GM23338 (cell line): ENCODE data around the gene RNF213. TPM values are rescaled to one million over a fixed set of nuclear protein-coding genes. Genes with fewer than 3 reads are reported as not detected.

Experiments
- ATAC-seq: fragments of 200-7000 bp; cut with Tn5 transposase; 3 replicates; pipeline ENCODE4 v1.9.1; 2020
- DNase-seq: peaks from one replicate; pipeline ENCODE4 v3.0.0-alpha.2; 2015; ENCODE audit warnings: low spot score
- H2AFZ ChIP-seq: fragments of 200-600 bp; sonication (generic); 2 replicates; pipeline ENCODE4 v1.8.0; 2016; ENCODE audit warnings: antibody characterized with exemption, mild to moderate bottlenecking, moderate library complexity
- H3F3A ChIP-seq: fragments of 200-600 bp; sonication (generic); replicated peaks from 2 replicates; pipeline ENCODE4 v1.8.0; 2017; ENCODE audit warnings: antibody characterized with exemption, mixed run types, low read depth
- H3K27ac ChIP-seq: fragments of 200-600 bp; sonication (generic); 2 replicates; pipeline ENCODE4 v1.6.1; 2016; ENCODE audit warnings: low read depth
- H3K27me3 ChIP-seq: fragments of 200-600 bp; sonication (generic); 2 replicates; pipeline ENCODE4 v1.8.0; 2016; ENCODE audit warnings: mild to moderate bottlenecking, mixed run types, moderate library complexity; ENCODE audit not compliant: insufficient read depth
- H3K36me3 ChIP-seq: fragments of 200-600 bp; sonication (generic); 2 replicates; pipeline ENCODE4 v1.8.0; 2016; ENCODE audit warnings: mild to moderate bottlenecking; ENCODE audit not compliant: insufficient read depth
- H3K4me1 ChIP-seq: fragments of 200-600 bp; sonication (generic); 2 replicates; pipeline ENCODE4 v1.8.0; 2016; ENCODE audit warnings: mild to moderate bottlenecking, moderate library complexity; ENCODE audit not compliant: insufficient read depth
- H3K4me2 ChIP-seq: fragments of 200-600 bp; sonication (generic); 2 replicates; pipeline ENCODE4 v1.7.1; 2017; ENCODE audit warnings: mixed run types
- H3K4me3 ChIP-seq: fragments of 200-600 bp; sonication (generic); 2 replicates; pipeline ENCODE4 v1.6.1; 2016; ENCODE audit warnings: mixed run types
- H3K79me2 ChIP-seq: fragments of 200-600 bp; sonication (generic); replicated peaks from 2 replicates; pipeline ENCODE4 v1.8.0; 2017; ENCODE audit warnings: mild to moderate bottlenecking; ENCODE audit not compliant: insufficient read depth
- H3K9me2 ChIP-seq: fragments of 200-600 bp; sonication (generic); 2 replicates; pipeline ENCODE4 v1.8.0; 2017; ENCODE audit not compliant: insufficient read depth
- H4K20me1 ChIP-seq: fragments of 200-600 bp; sonication (generic); replicated peaks from 2 replicates; pipeline ENCODE4 v1.8.0; 2017; ENCODE audit warnings: mild to moderate bottlenecking; ENCODE audit not compliant: insufficient read depth
- H3K27ac Mint-ChIP-seq: 2 replicates; pipeline ENCODE4 v1.8.0; 2020; ENCODE audit warnings: inconsistent platforms, mild to moderate bottlenecking, moderate library complexity, mixed read lengths
- H3K27me3 Mint-ChIP-seq: 3 replicates; pipeline ENCODE4 v1.8.0; 2022; ENCODE audit warnings: low read depth, mild to moderate bottlenecking, moderate library complexity, mixed read lengths, inconsistent platforms; ENCODE audit not compliant: insufficient read depth, poor library complexity
- H3K36me3 Mint-ChIP-seq: 3 replicates; pipeline ENCODE4 v1.8.0; 2021; ENCODE audit warnings: low read depth, mild to moderate bottlenecking, inconsistent platforms, moderate library complexity, mixed read lengths
- H3K4me1 Mint-ChIP-seq: 3 replicates; pipeline ENCODE4 v1.8.0; 2020; ENCODE audit warnings: mild to moderate bottlenecking, inconsistent platforms, mixed read lengths
- H3K4me3 Mint-ChIP-seq: 3 replicates; pipeline ENCODE4 v1.8.0; 2021; ENCODE audit warnings: moderate library complexity, mild to moderate bottlenecking, inconsistent platforms, mixed read lengths
- H3K9me3 Mint-ChIP-seq: 3 replicates; pipeline ENCODE4 v1.8.0; 2020; ENCODE audit warnings: moderate library complexity, mild to moderate bottlenecking, inconsistent platforms, mixed read lengths
- CTCF ChIP-seq, 2 experiments: fragments of 200-600 bp in 1 of 2; sonication (generic) in 1 of 2; conservative IDR thresholded peaks; 2 replicates each; pipeline versions ENCODE4 v1.5.1 to v1.6.1; 2016 to 2017; ENCODE audit warnings: antibody characterized with exemption in 2 of 2, low read depth in 2 of 2, mild to moderate bottlenecking in 2 of 2, moderate library complexity in 1 of 2
- ETS1 ChIP-seq: IDR thresholded peaks from 2 replicates; pipeline ENCODE4 v1.6.1; 2016; ENCODE audit warnings: antibody characterized with exemption
- EZH2phosphoT487 ChIP-seq: fragments of 200-600 bp; sonication (generic); IDR thresholded peaks from one replicate; pipeline ENCODE4 v1.8.1; 2018; ENCODE audit warnings: antibody characterized with exemption; ENCODE audit not compliant: unreplicated experiment
- JUNB ChIP-seq: IDR thresholded peaks from one replicate; pipeline ENCODE4 v1.6.1; 2016; ENCODE audit warnings: antibody characterized with exemption; ENCODE audit not compliant: unreplicated experiment
- NANOG ChIP-seq: IDR thresholded peaks from 2 replicates; pipeline ENCODE4 v1.6.1; 2016; ENCODE audit warnings: antibody characterized with exemption, borderline replicate concordance
- POLR2AphosphoS5 ChIP-seq: IDR thresholded peaks from 2 replicates; pipeline ENCODE4 v1.6.1; 2016; ENCODE audit warnings: antibody characterized with exemption, low read depth
- REST ChIP-seq: IDR thresholded peaks from one replicate; pipeline ENCODE4 v1.6.1; 2018; ENCODE audit warnings: antibody characterized with exemption; ENCODE audit not compliant: unreplicated experiment
- STAT1 ChIP-seq: IDR thresholded peaks from one replicate; pipeline ENCODE4 v1.6.1; 2016; ENCODE audit warnings: antibody characterized with exemption; ENCODE audit not compliant: unreplicated experiment
- ZNF114 ChIP-seq: fragments of 250-450 bp; sonication (Bioruptor Pico); IDR thresholded peaks from 2 replicates; pipeline ENCODE4 v1.5.0; 2020; ENCODE audit warnings: mild to moderate bottlenecking, moderate library complexity
- ZNF462 ChIP-seq: fragments of 250-450 bp; sonication (Bioruptor Pico); IDR thresholded peaks from 2 replicates; pipeline ENCODE4 v1.5.0; 2020; ENCODE audit warnings: mild to moderate bottlenecking, moderate library complexity
- polyA plus RNA-seq: library from polyadenylated mRNA; unstranded; fragments of >200 nt; fragmentation: Nextera tagmentation; extraction: Ambion mirVana; gene quantifications from 2 replicates; pipeline ENCODE4 v1.2.1, GENCODE V29; 2016
- total RNA-seq: library from RNA; depleted of rRNA; stranded (reverse); fragments of >200 nt; shearing (Covaris generic); gene quantifications from 2 replicates; pipeline ENCODE4 v1.2.3, GENCODE V29; 2014

The RNF213 gene
- total and polyA plus RNA-seq, 2 experiments from 2014 or later: 21.2 to 67.2 TPM

GRCh38 chr17:80261895-80262279 lies 1.2 kb downstream of the RNF213 start (continued):
- no peak for TF ChIP-seq REST
- no peak for TF ChIP-seq ETS1
- no peak for TF ChIP-seq NANOG

GRCh38 chr17:80262291-80262690 lies 1.6 kb downstream of the RNF213 start:
- Histone ChIP-seq H3K27me3 (no peaks in the 10 kb centered on the region), H3K9me2 (no peaks in the 10 kb centered on the region), H3K4me2 (peak overlapping the region; percentile 95), H3K36me3 (no peaks in the 10 kb centered on the region), H3F3A (peaks cover 30% of the 10 kb centered on the region), H3K4me3 (peak overlapping the region; percentile 92), H3K27ac (peak overlapping the region; percentile 99), H3K79me2 (0 out of 2 replicates have a peak, but pooled peaks cover 3% of the 10 kb centered on the region), H3K4me1 (peaks cover 35% of the 10 kb centered on the region), H2AFZ (no peak overlapping the region), H4K20me1 (no peaks in the 10 kb centered on the region)
- Mint-ChIP-seq H3K4me1 (peaks cover 49% of the 10 kb centered on the region), H3K4me3 (peak overlapping the region; percentile 79), H3K36me3 (peaks cover 25% of the 10 kb centered on the region), H3K27me3 (peaks cover 30% of the 10 kb centered on the region), H3K9me3 (no peaks in the 10 kb centered on the region; the same call in 2 of the 3 replicates), H3K27ac (peak overlapping the region; percentile 98)
- no peak for ATAC-seq
- DNase-seq: no peak
- TF ChIP-seq ZNF114 (CRISPR knock-in tag) (no peak), STAT1 (no peak), POLR2AphosphoS5 (no peak), JUNB (no peak), ZNF462 (CRISPR knock-in tag) (no peak), ETS1 (no peak), CTCF (conservative IDR thresholded peaks at IDR 0.05; ENCODE audit: low read depth in 2 of 2) (no peak), EZH2phosphoT487 (no peak)
